Measurements from ENCODE around the gene CD200R1L.

DNA sequence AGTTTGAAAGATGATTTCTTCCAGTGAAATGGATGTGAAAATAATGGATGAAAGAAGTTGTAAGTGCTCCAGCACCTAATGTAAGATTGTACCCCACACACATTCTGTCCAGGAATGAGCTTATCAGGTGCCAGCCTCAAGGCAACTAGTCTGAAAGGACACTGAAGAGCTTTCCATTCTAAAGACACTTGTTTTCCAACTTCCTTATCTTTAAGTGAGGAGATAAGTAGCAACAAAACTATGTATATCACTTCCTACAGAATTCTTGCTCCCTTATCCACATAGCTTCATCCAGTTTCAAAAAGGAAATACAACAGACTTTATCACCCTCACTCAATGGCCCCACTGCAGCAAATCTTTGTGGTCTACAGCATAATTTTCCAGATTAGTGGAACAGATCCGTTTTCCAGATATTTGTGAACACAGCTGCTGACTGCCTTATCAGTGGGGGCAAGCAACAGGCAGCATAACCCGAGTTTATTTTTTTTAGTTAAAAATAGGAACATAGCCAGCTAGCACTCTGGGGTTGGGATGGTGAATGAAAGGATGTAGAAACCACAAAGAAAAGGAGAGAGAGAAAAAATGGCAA is 60.6 kb downstream of the CD200R1L start:
- TF ChIP-seq POLR2AphosphoS5 (IDR thresholded peaks at IDR 0.05) (no peak), CTCF (IDR thresholded peaks at IDR 0.05 in 8 of 11, conservative IDR thresholded peaks at IDR 0.05 in 3 of 11) (no peak)

Measured in spleen (tissue), 7 donors.